22Rv1 (cell line): ENCODE measurements around the gene FBXL7.

ENCODE experiments used
- ZFX ChIP-seq: fragments of 450-650 bp; IDR thresholded peaks from 2 replicates; pipeline ENCODE4 v1.6.1; 2017; ENCODE audit warnings: antibody characterized with exemption, borderline replicate concordance
- TF ChIP-seq, protein P1 (sequence below): fragments of 450-650 bp; IDR thresholded peaks from 2 replicates; pipeline ENCODE4 v1.5.1; 2017; ENCODE audit warnings: mild to moderate bottlenecking

DNA sequence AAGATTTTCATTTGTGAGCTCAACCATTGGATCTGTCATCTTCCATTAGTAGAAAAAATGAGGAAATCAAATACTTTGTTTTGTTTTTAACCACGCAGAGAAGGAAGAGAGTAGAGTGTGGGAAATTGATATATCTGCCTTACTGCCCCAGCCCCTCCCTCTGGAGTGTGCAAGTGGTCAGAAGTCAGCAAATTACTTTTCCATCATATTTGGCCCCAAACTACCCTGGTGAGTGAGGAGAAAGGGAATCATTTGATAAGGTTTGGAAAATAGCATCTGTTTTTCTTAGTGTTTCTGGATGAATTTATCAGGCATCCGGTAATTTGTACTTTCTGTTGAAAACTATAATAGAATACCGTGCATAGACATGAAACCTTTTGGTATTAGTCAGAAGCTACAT lies 352.2 kb downstream of the FBXL7 start:
- TF ChIP-seq, protein P1, sequence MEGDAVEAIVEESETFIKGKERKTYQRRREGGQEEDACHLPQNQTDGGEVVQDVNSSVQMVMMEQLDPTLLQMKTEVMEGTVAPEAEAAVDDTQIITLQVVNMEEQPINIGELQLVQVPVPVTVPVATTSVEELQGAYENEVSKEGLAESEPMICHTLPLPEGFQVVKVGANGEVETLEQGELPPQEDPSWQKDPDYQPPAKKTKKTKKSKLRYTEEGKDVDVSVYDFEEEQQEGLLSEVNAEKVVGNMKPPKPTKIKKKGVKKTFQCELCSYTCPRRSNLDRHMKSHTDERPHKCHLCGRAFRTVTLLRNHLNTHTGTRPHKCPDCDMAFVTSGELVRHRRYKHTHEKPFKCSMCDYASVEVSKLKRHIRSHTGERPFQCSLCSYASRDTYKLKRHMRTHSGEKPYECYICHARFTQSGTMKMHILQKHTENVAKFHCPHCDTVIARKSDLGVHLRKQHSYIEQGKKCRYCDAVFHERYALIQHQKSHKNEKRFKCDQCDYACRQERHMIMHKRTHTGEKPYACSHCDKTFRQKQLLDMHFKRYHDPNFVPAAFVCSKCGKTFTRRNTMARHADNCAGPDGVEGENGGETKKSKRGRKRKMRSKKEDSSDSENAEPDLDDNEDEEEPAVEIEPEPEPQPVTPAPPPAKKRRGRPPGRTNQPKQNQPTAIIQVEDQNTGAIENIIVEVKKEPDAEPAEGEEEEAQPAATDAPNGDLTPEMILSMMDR, result no peak
- no peak for TF ChIP-seq ZFX
